Stimulated activated CD4-positive, alpha-beta T cell treated with anti-CD3 and anti-CD28 coated beads, Interleukin-2, amount 100 ng/mL, for 48 hours (primary cell): Measurements from ENCODE around the gene KIF5A.

Experiments
- DNase-seq, 2 donors: peaks; one replicate each; pipeline ENCODE4 v3.0.0-alpha.2; 2020

Gene KIF5A

DNA sequence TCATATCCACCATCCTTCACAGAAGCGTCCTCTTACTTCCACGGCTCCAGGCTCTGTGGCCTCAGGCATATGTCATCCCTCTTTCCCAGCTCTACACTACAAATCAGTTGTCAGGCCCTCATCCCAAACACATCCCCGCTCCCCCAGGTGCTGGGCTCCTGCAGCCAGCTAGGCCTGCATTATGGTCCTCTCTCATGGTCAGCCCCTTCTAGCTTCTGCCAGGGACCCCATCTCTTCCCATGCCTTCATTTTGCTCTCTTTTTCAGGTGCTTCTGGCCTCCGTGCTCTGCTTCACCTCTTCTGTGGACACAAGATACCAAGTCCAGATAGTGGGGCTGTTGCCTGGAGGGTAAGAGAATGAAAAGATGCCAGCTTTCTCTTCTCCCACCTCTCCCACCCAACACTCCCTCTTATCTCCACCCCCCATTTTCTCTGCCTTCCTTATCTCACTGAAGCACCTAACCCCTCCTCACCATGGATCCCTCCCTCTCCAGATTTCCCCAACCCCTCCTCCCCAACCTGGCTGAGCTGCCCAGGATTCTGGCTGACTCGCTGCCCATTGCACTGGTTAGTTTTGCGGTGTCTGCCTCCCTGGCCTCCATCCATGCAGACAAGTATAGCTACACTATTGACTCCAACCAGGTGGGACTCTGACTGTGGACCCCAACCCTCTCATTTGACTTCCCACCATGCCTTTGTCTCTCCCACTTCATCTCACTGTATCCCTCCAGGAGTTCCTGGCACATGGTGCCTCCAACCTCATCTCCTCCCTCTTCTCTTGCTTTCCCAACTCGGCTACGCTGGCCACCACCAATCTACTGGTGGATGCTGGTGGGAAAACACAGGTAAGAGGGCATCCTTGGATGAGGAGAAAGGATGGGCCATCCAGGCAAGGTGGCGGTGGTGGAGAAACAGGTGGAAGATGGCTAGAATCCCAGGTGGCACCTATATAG is 72.7 kb downstream of the KIF5A start:
- no peak for DNase-seq

DNA sequence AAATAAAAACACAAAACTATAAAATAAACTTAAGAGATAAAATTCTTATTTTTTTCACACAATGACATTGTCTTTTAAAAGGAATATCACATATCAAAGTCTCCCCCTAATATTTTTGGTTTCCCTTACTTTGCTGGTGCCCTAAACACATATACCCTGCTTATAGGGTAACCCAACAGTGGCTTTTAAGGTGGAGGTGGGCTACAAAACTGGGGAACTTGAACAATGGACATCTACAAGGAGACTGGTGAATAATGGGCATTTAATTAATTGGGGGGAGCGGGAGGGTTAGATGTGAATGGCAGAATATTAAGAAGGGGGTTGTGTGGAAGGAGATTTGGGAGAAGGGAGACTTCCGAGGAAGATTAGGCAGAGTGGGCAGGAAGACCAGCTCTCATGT is 73.5 kb downstream of the KIF5A start:
- no peak for DNase-seq

- no peak for DNase-seq
Observed at GRCh38 chr12:57623811-57624390, 74.1 kb downstream of the KIF5A start.

- DNase-seq = no peak
Observed at GRCh38 chr12:57624441-57625220, 74.8 kb downstream of the KIF5A start.

GRCh38 chr12:57625261-57626032 is 75.6 kb downstream of the KIF5A start:
- no peak for DNase-seq

DNA sequence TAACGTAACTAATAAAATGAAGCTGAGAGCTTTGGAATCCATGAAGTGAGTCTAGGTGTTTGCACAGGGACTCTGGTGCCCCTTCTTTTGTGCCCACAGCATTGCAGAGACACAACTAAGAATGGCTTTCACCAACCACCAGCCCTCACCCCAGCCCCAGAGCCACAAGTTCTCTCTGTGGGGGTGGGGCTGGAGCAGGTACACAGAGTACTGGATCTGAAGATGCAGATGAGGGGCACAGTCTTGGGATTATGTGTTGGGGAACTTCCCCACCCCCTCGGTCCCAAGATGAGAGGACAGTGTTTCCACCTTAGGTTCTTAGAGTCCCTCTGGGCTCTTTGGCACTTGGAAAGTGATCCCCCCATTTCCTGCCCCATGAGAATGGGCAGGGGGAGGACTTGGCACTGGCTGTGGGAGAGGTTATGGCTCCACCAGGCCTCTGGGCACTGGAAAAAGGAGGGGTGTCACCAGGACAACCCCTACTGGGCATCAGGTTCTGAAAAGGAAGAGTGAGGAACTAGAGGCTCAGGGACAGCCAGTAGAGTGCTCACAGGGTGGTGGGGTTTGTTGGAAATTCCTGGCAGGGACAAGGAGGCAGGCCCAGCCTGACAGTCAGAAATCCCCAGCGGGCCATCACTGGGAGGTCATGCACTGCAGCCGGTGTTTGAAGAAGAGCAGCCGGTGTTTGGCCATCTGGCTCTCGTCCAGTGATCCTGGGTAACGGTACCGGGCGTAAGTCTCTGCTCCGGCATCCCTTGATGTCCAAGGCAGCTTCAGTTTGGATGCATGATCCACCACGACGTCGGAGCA is 76.5 kb downstream of the KIF5A start:
- DNase-seq = no peak

- no peak for DNase-seq
Observed at GRCh38 chr12:57626921-57627445, 77.1 kb downstream of the KIF5A start.

DNA sequence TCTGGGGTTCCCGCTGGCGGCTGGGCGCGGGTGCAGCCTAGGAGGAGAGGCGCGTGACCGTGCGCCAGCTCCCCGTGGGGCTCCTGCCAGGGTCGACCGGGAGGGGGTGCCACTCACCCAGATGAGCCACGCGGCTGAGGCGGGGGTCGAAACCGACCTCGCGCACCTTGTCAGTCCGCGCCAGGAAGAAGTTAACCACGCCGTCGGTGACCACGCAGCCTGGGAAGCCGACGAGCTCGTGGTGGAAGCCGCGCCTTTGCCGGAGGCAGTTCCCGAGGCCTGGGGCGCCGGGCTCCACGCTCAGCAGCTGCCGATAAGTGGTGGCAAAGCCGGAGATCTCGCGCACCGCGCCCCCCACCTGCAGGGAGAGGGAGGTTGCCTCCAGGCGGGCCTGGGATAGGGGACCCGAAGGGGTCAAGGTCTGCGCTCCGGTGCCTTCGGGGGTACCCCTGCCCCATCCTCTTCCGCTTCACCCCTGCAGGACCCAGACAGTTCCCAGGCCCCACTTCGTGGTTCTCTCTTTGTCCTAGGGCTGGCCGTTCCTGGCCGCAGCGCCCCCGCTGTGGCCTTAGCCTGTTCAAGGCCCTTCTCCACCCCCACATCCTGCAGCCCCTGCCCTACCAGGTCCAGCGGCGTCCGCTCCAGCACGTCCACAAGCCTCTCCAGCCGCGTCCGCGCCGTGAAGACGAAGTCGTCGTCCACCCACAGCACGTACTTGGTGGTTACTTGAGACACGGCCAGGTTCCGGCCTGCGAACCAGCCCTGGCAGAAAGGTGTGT is 77.8 kb downstream of the KIF5A start:
- no peak for DNase-seq

DNA sequence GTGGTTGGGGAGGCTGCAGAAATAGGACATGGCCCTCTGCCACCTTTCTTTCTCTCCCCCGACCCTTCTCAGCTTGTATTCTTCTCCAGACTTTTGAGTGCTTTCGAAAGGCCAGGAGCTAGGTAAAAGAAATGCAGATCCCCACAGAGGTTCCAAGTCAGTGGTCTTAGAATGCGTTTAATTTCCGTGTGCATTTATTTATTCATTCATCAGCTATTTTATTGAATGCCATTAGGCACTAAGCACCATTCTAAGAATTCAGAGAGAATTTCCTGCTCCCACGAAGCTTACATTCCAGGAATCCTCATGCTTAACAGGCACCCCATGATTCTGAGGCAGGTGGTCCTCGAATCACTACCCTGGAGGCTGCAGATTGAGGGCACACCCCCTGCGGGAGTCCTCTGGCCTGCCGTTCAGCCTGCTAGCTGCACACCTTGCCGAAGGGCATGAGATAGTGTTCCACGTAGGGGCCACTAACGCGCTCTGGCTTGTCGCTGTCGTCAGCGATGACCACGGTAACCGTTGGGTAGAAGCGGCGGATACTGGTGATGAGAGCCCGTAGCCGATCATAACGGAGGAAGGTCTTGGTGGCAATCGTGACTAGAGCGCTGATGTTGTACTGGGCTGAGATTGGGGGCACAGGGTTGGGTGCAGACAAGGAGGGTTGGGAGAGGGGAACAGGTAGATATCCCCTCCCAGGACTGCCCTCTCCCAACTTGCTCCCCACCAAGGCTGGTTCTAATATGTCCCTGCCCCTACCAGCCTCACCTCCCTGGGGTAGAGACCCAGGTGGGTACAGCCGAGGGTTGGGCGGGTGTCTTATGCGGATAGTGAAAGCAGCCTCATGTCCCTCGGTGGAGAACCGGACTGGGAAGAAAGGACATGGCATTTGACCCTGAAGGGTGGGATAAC is 78.7 kb downstream of the KIF5A start:
- no peak for DNase-seq

DNA sequence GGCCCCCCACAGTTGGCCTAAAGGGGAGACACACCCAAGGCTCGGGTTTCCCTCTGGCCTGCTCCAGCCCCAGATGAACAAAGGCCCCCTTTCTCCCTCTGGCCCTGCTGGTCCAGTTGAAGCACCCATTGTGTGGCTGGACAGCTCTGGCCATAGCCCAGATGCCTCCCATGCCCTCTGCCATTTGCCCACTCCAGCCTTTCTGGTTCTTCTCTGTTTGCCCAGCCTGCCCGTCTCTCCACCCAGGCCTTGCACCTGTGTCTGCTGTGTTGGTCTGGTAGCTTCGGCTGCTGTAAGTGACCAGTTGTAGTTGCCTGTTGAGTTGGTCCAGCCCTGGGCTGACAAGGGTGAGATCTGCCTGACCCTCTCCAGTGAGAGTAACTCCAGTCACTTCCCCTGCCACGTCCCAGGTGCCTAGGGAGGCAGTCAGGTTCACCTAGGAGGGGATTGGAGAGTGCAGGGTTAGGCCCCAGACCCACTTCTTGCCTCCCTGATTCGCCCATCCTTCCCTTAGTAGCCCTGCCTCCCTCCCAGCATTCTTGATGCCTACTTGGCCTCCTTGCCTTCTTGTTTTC is 80.1 kb downstream of the KIF5A start:
- no peak for DNase-seq

- DNase-seq = no peak
Observed at GRCh38 chr12:57630891-57631433, 81.1 kb downstream of the KIF5A start.

DNA sequence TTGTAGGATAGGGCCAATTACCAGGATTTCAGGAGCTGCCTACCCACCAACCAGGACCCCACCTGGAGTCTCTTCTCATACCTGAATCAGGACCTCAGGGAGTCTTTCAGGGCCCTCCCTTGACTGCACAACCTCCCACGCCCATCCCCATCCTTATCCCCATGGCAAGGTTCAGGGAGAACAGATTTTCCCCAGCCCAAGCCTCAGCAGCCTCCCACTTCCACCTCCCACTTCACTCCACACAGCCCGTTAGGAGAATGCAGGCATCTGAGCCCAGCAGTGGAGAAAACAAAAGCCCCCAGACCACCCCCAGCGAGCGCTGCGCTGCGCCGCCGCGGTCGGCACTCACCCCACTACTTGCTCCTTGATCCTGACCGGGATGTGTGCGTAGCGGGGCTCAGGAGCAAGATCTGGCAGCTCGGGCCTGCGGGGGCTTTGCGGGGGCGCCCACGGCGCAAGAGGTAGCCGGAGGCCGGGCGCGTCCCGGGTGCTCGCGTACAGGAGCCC is 81.8 kb downstream of the KIF5A start:
- DNase-seq = no peak

GRCh38 chr12:57632073-57632957 is 82.5 kb downstream of the KIF5A start:
- DNase-seq = no peak

GRCh38 chr12:57632958-57633840 is 83.4 kb downstream of the KIF5A start, which contains the start of gene B4GALNT1:
Gene B4GALNT1, minus strand, starts transcription at chr12:57633201. Its CDS starts 1,069 bp downstream, at chr12:57632132.
- peak; percentile 55 to 65 for DNase-seq
